SK-N-SH (cell line): ENCODE data around the gene RAB25. TPM values are rescaled to one million over a fixed set of nuclear protein-coding genes. Genes with fewer than 3 reads are reported as not detected.
A peak's percentile ranks its signal among the peaks of the same experiment; 100 is the strongest.

Experiments
- CTCF ChIA-PET: fragments of 300-600, 350-600 bp; formaldehyde crosslinking; extraction: SDS; loops from one replicate; lab custom pipeline; 2021; lab: Yijun Ruan, JAX
- POLR2A ChIA-PET: fragments of 350-600 bp; sonication (Branson Sonifier 250); formaldehyde crosslinking; extraction: SDS; loops from one replicate; lab custom pipeline; 2020; ENCODE audit warnings: antibody characterized with exemption, inconsistent platforms; lab: Yijun Ruan, JAX
- DNase-seq: peaks from one replicate; pipeline ENCODE4 v3.0.0; 2012
- H2AFZ ChIP-seq: fragments of 200-600 bp; sonication (generic); 2 replicates; pipeline ENCODE4 v1.8.1; 2016; ENCODE audit warnings: antibody characterized with exemption, mild to moderate bottlenecking, low read depth
- H3F3A ChIP-seq: fragments of 200-600 bp; sonication (generic); replicated peaks from 2 replicates; pipeline ENCODE3; 2016; ENCODE audit warnings: antibody characterized with exemption, mild to moderate bottlenecking; ENCODE audit not compliant: insufficient read depth
- H3K27ac ChIP-seq, 2 experiments: fragments of 200-500 bp in 1 of 2; fragments of 200-600 bp in 1 of 2; sonication (Bioruptor generic) in 1 of 2; sonication (generic), shearing (Covaris generic) in 1 of 2; 2 replicates each; pipeline versions ENCODE4 v1.5.1 to v1.6.1; 2014 to 2016; ENCODE audit warnings: low read depth in 2 of 2, inconsistent platforms in 1 of 2, low read length in 1 of 2, mild to moderate bottlenecking in 1 of 2, mixed read lengths in 1 of 2
- H3K27me3 ChIP-seq: fragments of 200-600 bp; sonication (generic), shearing (Covaris generic); 2 replicates; pipeline ENCODE4 v1.6.1; 2016; ENCODE audit warnings: mixed run types; ENCODE audit not compliant: insufficient read depth
- H3K36me3 ChIP-seq, 2 experiments: fragments of 200-500 bp in 1 of 2; fragments of 200-600 bp in 1 of 2; sonication (Bioruptor generic) in 1 of 2; sonication (generic) in 1 of 2; replicated peaks in 1 of 2; 2 replicates each; pipeline versions ENCODE3 to v1.5.1; 2014 to 2016; ENCODE audit warnings: low read length in 1 of 2, mild to moderate bottlenecking in 1 of 2; ENCODE audit not compliant: insufficient read depth in 2 of 2, control insufficient read depth in 1 of 2
- H3K4me1 ChIP-seq, 2 experiments: fragments of 200-500 bp in 1 of 2; fragments of 200-600 bp in 1 of 2; sonication (Bioruptor generic) in 1 of 2; sonication (generic), shearing (Covaris generic) in 1 of 2; 2 replicates each; pipeline versions ENCODE4 v1.5.1 to v1.6.1; 2014 to 2016; ENCODE audit warnings: low read depth in 1 of 2, low read length in 1 of 2, mixed run types in 1 of 2; ENCODE audit not compliant: insufficient read depth in 2 of 2, control insufficient read depth in 1 of 2
- H3K4me2 ChIP-seq: fragments of 200-600 bp; sonication (generic), shearing (Covaris generic); 2 replicates; pipeline ENCODE4 v1.6.1; 2017; ENCODE audit warnings: mixed run types
- H3K4me3 ChIP-seq, 2 experiments: fragments of 200-500 bp in 1 of 2; fragments of 200-600 bp in 1 of 2; sonication (Bioruptor generic) in 1 of 2; sonication (generic), shearing (Covaris generic) in 1 of 2; 2 replicates each; pipeline versions ENCODE4 v1.5.1 to v1.8.1; 2014 to 2016; ENCODE audit warnings: low read depth in 2 of 2, inconsistent platforms in 1 of 2, low read length in 1 of 2, mild to moderate bottlenecking in 1 of 2, mixed read lengths in 1 of 2, moderate library complexity in 1 of 2
- H3K79me2 ChIP-seq: fragments of 200-600 bp; sonication (generic); 2 replicates; pipeline ENCODE4 v1.8.1; 2017; ENCODE audit warnings: mild to moderate bottlenecking; ENCODE audit not compliant: insufficient read depth
- H3K9ac ChIP-seq: fragments of 200-600 bp; sonication (generic); 2 replicates; pipeline ENCODE4 v1.6.1; 2017; ENCODE audit warnings: mixed run types
- H3K9me2 ChIP-seq: fragments of 200-600 bp; sonication (generic); 2 replicates; pipeline ENCODE4 v1.6.1; 2017; ENCODE audit warnings: mixed run types
- H3K9me3 ChIP-seq: fragments of 200-600 bp; sonication (generic); 2 replicates; pipeline ENCODE4 v1.6.1; 2017; ENCODE audit warnings: mixed run types, mild to moderate bottlenecking, moderate library complexity
- H4K20me1 ChIP-seq: fragments of 200-600 bp; sonication (generic); 2 replicates; pipeline ENCODE4 v1.6.1; 2017; ENCODE audit warnings: mild to moderate bottlenecking, mixed run types; ENCODE audit not compliant: insufficient read depth
- EP300 ChIP-seq, 2 experiments: IDR thresholded peaks; 2 replicates each; pipeline versions ENCODE4 v1.4.0 to v1.6.1; 2012; ENCODE audit warnings: borderline replicate concordance in 1 of 2, low read depth in 1 of 2, low read length in 1 of 2
- FOSL2 ChIP-seq: IDR thresholded peaks from 2 replicates; pipeline ENCODE4 v1.4.0; 2012; ENCODE audit warnings: low read depth, mild to moderate bottlenecking, moderate library complexity, borderline replicate concordance
- FOXJ3 ChIP-seq: sonication (generic); formaldehyde crosslinking; IDR thresholded peaks from 2 replicates; pipeline ENCODE4 v1.5.1; 2020; ENCODE audit warnings: mild to moderate bottlenecking, missing genetic modification reagents
- GABPA ChIP-seq: IDR thresholded peaks from 2 replicates; pipeline ENCODE4 v1.4.0; 2012; ENCODE audit warnings: low read depth, mild to moderate bottlenecking
- GATA2 ChIP-seq: sonication (generic); formaldehyde crosslinking; IDR thresholded peaks from 2 replicates; pipeline ENCODE4 v1.5.0; 2020; ENCODE audit warnings: mild to moderate bottlenecking, missing genetic modification reagents
- MEF2A ChIP-seq: IDR thresholded peaks from 2 replicates; pipeline ENCODE4 v1.4.0; 2012; ENCODE audit warnings: low read depth, borderline replicate concordance
- MXI1 ChIP-seq: IDR thresholded peaks from 2 replicates; pipeline ENCODE4 v1.6.1; 2012; ENCODE audit warnings: mild to moderate bottlenecking, low read depth, low read length, improper control_type of control experiment
- PBX3 ChIP-seq: IDR thresholded peaks from 2 replicates; pipeline ENCODE4; 2012
- RAD21 ChIP-seq: IDR thresholded peaks from 2 replicates; pipeline ENCODE4 v1.6.1; 2012; ENCODE audit warnings: mild to moderate bottlenecking, low read length
- RCOR1 ChIP-seq: fragments of 150-350 bp; IDR thresholded peaks from 2 replicates; pipeline ENCODE4 v1.6.1; 2017; ENCODE audit warnings: antibody characterized with exemption, low read length
- REST ChIP-seq: IDR thresholded peaks from 2 replicates; pipeline ENCODE4 v1.6.1; 2012; ENCODE audit warnings: mild to moderate bottlenecking, low read depth, low read length, moderate library complexity
- RXRA ChIP-seq: IDR thresholded peaks from 2 replicates; pipeline ENCODE4 v1.4.0; 2012; ENCODE audit warnings: low read depth, mild to moderate bottlenecking, borderline replicate concordance
- SIN3A ChIP-seq: IDR thresholded peaks from 2 replicates; pipeline ENCODE4 v1.6.1; 2012; ENCODE audit warnings: low read depth, mild to moderate bottlenecking, low read length, moderate library complexity, borderline replicate concordance
- SMC3 ChIP-seq: IDR thresholded peaks from 2 replicates; pipeline ENCODE4 v1.6.1; 2012; ENCODE audit warnings: low read depth, low read length, improper control_type of control experiment
- TAF1 ChIP-seq: IDR thresholded peaks from 2 replicates; pipeline ENCODE4 v1.6.1; 2012; ENCODE audit warnings: low read depth, mild to moderate bottlenecking, low read length, moderate library complexity, borderline replicate concordance
- TEAD4 ChIP-seq: IDR thresholded peaks from 2 replicates; pipeline ENCODE4 v1.4.0; 2012; ENCODE audit warnings: mild to moderate bottlenecking, borderline replicate concordance; ENCODE audit not compliant: insufficient read depth
- YY1 ChIP-seq: IDR thresholded peaks from 2 replicates; pipeline ENCODE4 v1.4.0; 2012; ENCODE audit warnings: low read depth, mild to moderate bottlenecking
- ZBTB33 ChIP-seq: IDR thresholded peaks from 2 replicates; pipeline ENCODE4 v1.4.0; 2012; ENCODE audit warnings: low read depth, borderline replicate concordance
- WGBS: methylation state at CpG from one replicate; pipeline ENCODE4 v1.1.6; 2017; ENCODE audit warnings: low lambda C conversion rate; 5-methylcytosine and 5-hydroxymethylcytosine counted together
- polyA plus RNA-seq, 3 experiments: library from polyadenylated mRNA; depleted of rRNA; stranded (reverse); fragments of >200 nt; gene quantifications; 2 replicates each; pipeline ENCODE4 v1.2.3, GENCODE V29; 2012
- TF ChIP-seq, protein P1 (sequence below): fragments of 150-350 bp; IDR thresholded peaks from 2 replicates; pipeline ENCODE4 v1.6.1; 2017; ENCODE audit warnings: antibody characterized with exemption, low read length, low read depth, borderline replicate concordance
- TF ChIP-seq, protein P2 (sequence below): fragments of 200-600 bp; sonication (generic); IDR thresholded peaks from 2 replicates; pipeline ENCODE4 v1.6.1; 2017; ENCODE audit warnings: antibody characterized with exemption, mild to moderate bottlenecking, moderate library complexity
- TF ChIP-seq, protein P3 (sequence below): IDR thresholded peaks from 2 replicates; pipeline ENCODE4 v1.4.0; 2012; ENCODE audit warnings: low read depth, borderline replicate concordance

RAB25 gene
- polyA plus RNA-seq, 1 of the 3 experiments (the other 2 are of a cell fraction) = not detected

GRCh38 chr1:156025876-156026275 lies 35.1 kb upstream of the RAB25 start:
- POLR2A ChIA-PET = interaction anchor here (1.0 to 1.1 kb wide), 2 partner anchors 44 to 91 kb away, joined by 3 read pairs; partner anchors contain the start of gene KHDC4
- Histone ChIP-seq H3K4me2 (no peak overlapping the region), H3K27me3 (no peaks in the 10 kb centered on the region), H3K4me1 (peaks cover 0 to 3% of the 10 kb centered on the region in 2 experiments; a peak in 2 of 4 replicates), H3K9me3 (no peaks in the 10 kb centered on the region), H2AFZ (peak overlapping the region; percentile 78), H4K20me1 (no peaks in the 10 kb centered on the region), H3K79me2 (no peaks in the 10 kb centered on the region), H3K9me2 (no peaks in the 10 kb centered on the region), H3K36me3 (no peaks in the 10 kb centered on the region), H3K27ac (no peak overlapping the region), H3K4me3 (peak overlapping the region in 1 of 2 experiments; percentile 33; a peak in 1 of 4 replicates), H3K9ac (no peak overlapping the region), H3F3A (peaks cover 8% of the 10 kb centered on the region)
- CTCF ChIA-PET = interaction anchor here (0.6 to 2.6 kb wide), 18 partner anchors 11 to 85 kb away, joined by 3 to 45 read pairs (median 4); partner anchors contain the start of genes RXFP4 and UBQLN4
- DNase-seq = peak; percentile 85
- 13% methylated on average over 6 of the region's 9 CpGs for WGBS
- TF ChIP-seq SIN3A (peak; percentile 35; the same call in 1 of the 2 replicates), MEF2A (no peak), PBX3 (no peak), YY1 (no peak), GATA2 (CRISPR knock-in tag) (no peak), FOXJ3 (no peak), TEAD4 (no peak), RXRA (no peak), REST (no peak), ZBTB33 (no peak), GABPA (no peak), RCOR1 (no peak), EP300 (IDR thresholded peaks at IDR 0.05; ENCODE audit: borderline replicate concordance in 1 of 2, low read depth in 1 of 2, low read length in 1 of 2) (no peak), MXI1 (peak; percentile 62), FOSL2 (no peak), RAD21 (peak; percentile 65), SMC3 (peak; percentile 81), TAF1 (no peak)
- TF ChIP-seq, protein P1, sequence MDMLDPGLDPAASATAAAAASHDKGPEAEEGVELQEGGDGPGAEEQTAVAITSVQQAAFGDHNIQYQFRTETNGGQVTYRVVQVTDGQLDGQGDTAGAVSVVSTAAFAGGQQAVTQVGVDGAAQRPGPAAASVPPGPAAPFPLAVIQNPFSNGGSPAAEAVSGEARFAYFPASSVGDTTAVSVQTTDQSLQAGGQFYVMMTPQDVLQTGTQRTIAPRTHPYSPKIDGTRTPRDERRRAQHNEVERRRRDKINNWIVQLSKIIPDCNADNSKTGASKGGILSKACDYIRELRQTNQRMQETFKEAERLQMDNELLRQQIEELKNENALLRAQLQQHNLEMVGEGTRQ = no peak
- TF ChIP-seq, protein P2, sequence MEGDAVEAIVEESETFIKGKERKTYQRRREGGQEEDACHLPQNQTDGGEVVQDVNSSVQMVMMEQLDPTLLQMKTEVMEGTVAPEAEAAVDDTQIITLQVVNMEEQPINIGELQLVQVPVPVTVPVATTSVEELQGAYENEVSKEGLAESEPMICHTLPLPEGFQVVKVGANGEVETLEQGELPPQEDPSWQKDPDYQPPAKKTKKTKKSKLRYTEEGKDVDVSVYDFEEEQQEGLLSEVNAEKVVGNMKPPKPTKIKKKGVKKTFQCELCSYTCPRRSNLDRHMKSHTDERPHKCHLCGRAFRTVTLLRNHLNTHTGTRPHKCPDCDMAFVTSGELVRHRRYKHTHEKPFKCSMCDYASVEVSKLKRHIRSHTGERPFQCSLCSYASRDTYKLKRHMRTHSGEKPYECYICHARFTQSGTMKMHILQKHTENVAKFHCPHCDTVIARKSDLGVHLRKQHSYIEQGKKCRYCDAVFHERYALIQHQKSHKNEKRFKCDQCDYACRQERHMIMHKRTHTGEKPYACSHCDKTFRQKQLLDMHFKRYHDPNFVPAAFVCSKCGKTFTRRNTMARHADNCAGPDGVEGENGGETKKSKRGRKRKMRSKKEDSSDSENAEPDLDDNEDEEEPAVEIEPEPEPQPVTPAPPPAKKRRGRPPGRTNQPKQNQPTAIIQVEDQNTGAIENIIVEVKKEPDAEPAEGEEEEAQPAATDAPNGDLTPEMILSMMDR = peak; percentile 72
- TF ChIP-seq, protein P3, sequence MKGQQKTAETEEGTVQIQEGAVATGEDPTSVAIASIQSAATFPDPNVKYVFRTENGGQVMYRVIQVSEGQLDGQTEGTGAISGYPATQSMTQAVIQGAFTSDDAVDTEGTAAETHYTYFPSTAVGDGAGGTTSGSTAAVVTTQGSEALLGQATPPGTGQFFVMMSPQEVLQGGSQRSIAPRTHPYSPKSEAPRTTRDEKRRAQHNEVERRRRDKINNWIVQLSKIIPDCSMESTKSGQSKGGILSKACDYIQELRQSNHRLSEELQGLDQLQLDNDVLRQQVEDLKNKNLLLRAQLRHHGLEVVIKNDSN = no peak
